Karpas-422 (cell line): ENCODE results near the gene PIGQ. TPM values are rescaled to one million over a fixed set of nuclear protein-coding genes. Genes with fewer than 3 reads are reported as not detected.

ENCODE experiments used
- DNase-seq: peaks from one replicate; pipeline ENCODE4 v3.0.0-alpha.2; 2015
- H2AFZ ChIP-seq: fragments of 200-600 bp; sonication (generic); 2 replicates; pipeline ENCODE4 v1.6.1; 2014; ENCODE audit warnings: antibody characterized with exemption, low read length, mixed read lengths
- H3K27ac ChIP-seq: fragments of 200-600 bp; sonication (generic); 2 replicates; pipeline ENCODE4 v1.5.1; 2014; ENCODE audit warnings: mild to moderate bottlenecking, low read length, moderate library complexity
- H3K27me3 ChIP-seq: fragments of 200-600 bp; sonication (generic); 2 replicates; pipeline ENCODE4 v1.6.1; 2014; ENCODE audit warnings: low read length, mixed read lengths
- H3K36me3 ChIP-seq: fragments of 200-600 bp; sonication (generic); 2 replicates; pipeline ENCODE4 v1.6.1; 2014; ENCODE audit warnings: low read length, mixed read lengths; ENCODE audit not compliant: insufficient read depth
- H3K4me1 ChIP-seq: fragments of 200-600 bp; sonication (generic); 2 replicates; pipeline ENCODE4 v1.6.1; 2014; ENCODE audit warnings: mild to moderate bottlenecking, low read length, mixed read lengths
- H3K4me2 ChIP-seq: fragments of 200-600 bp; sonication (generic); 2 replicates; pipeline ENCODE4 v1.6.1; 2014; ENCODE audit warnings: low read length, low read depth, mild to moderate bottlenecking; ENCODE audit not compliant: poor library complexity, severe bottlenecking
- H3K4me3 ChIP-seq: fragments of 200-600 bp; sonication (generic); 2 replicates; pipeline ENCODE4 v1.5.1; 2014; ENCODE audit warnings: mild to moderate bottlenecking, antibody characterized with exemption, low read length, mixed read lengths
- H3K79me2 ChIP-seq: fragments of 200-600 bp; sonication (generic); 2 replicates; pipeline ENCODE4 v1.6.1; 2014; ENCODE audit warnings: mild to moderate bottlenecking, low read length, mixed read lengths
- H3K9ac ChIP-seq: fragments of 200-600 bp; sonication (generic); 2 replicates; pipeline ENCODE4 v1.6.0; 2014; ENCODE audit warnings: low read length
- H3K9me2 ChIP-seq: fragments of 200-600 bp; sonication (generic), shearing (Covaris generic); replicated peaks from 2 replicates; pipeline ENCODE4 v1.6.0; 2014; ENCODE audit warnings: mild to moderate bottlenecking, low read length, moderate library complexity; ENCODE audit not compliant: insufficient read depth
- H3K9me3 ChIP-seq: fragments of 300-700, 200-600 bp; sonication (generic); 2 replicates; pipeline ENCODE4 v1.6.1; 2014; ENCODE audit warnings: low read length, mixed read lengths
- H4K20me1 ChIP-seq: fragments of 200-600 bp; sonication (generic); 2 replicates; pipeline ENCODE4 v1.6.1; 2014; ENCODE audit warnings: mild to moderate bottlenecking, antibody characterized with exemption, low read length, low read depth; ENCODE audit not compliant: insufficient read depth
- total RNA-seq: library from RNA; depleted of rRNA; stranded (reverse); fragments of >200 nt; shearing (Covaris generic); gene quantifications from 2 replicates; pipeline ENCODE4 v1.2.3, GENCODE V29; 2014; ENCODE audit warnings: low replicate concordance

PIGQ gene
- total RNA-seq, 1 experiment from 2014 or later, result 35.7 TPM

DNA sequence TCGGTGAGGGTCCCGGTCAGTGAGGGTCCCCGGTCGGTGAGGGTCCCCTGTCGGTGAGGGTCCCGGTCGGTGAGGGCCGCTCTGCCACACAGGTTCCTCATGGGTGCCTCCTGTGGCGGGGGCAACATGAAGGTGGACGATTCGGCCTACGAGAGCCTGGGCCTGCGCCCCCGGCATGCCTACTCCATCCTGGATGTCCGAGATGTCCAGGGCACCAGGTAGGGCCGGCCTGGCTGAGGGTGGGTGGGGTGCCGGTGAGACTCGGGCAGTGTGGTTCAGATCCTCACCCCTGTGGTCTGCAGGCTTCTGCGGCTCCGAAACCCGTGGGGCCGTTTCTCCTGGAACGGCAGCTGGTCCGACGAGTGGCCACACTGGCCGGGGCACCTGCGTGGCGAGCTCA, 18.6 kb upstream of the PIGQ start:
- Histone ChIP-seq H2AFZ (no peak overlapping the region), H3K79me2 (no peaks in the 10 kb centered on the region), H3K9me2 (no peaks in the 10 kb centered on the region), H3K27me3 (no peaks in the 10 kb centered on the region), H3K4me2 (no peak overlapping the region), H4K20me1 (0 out of 2 replicates have a peak, but pooled peaks cover 6% of the 10 kb centered on the region), H3K4me3 (no peak overlapping the region), H3K27ac (no peak overlapping the region), H3K9ac (no peak overlapping the region), H3K4me1 (no peaks in the 10 kb centered on the region), H3K9me3 (no peaks in the 10 kb centered on the region), H3K36me3 (no peaks in the 10 kb centered on the region)
- no peak for DNase-seq

DNA sequence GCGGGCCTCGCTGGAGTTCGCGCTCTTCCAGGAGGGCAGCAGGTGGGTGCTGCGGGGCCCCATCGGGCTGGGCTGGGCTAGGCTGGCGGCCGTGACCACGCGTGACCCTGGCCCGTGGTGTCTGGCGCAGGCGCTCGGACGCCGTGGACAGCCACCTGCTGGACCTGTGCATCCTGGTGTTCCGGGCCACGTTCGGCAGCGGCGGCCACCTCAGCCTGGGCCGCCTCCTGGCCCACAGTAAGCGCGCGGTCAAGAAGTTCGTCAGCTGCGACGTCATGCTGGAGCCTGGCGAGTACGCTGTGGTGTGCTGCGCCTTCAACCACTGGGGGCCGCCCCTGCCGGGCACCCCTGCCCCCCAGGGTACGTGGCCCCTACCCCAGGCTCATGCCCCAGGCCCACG, 17.6 kb upstream of the PIGQ start:
- Histone ChIP-seq H3K9me2 (no peaks in the 10 kb centered on the region), H4K20me1 (0 out of 2 replicates have a peak, but pooled peaks cover 6% of the 10 kb centered on the region), H3K9ac (no peak overlapping the region), H3K36me3 (no peaks in the 10 kb centered on the region), H2AFZ (no peak overlapping the region), H3K27me3 (no peaks in the 10 kb centered on the region), H3K4me2 (no peak overlapping the region), H3K9me3 (no peaks in the 10 kb centered on the region), H3K4me3 (no peak overlapping the region), H3K4me1 (peaks cover 8% of the 10 kb centered on the region), H3K27ac (no peak overlapping the region), H3K79me2 (no peaks in the 10 kb centered on the region)
- no peak for DNase-seq

DNA sequence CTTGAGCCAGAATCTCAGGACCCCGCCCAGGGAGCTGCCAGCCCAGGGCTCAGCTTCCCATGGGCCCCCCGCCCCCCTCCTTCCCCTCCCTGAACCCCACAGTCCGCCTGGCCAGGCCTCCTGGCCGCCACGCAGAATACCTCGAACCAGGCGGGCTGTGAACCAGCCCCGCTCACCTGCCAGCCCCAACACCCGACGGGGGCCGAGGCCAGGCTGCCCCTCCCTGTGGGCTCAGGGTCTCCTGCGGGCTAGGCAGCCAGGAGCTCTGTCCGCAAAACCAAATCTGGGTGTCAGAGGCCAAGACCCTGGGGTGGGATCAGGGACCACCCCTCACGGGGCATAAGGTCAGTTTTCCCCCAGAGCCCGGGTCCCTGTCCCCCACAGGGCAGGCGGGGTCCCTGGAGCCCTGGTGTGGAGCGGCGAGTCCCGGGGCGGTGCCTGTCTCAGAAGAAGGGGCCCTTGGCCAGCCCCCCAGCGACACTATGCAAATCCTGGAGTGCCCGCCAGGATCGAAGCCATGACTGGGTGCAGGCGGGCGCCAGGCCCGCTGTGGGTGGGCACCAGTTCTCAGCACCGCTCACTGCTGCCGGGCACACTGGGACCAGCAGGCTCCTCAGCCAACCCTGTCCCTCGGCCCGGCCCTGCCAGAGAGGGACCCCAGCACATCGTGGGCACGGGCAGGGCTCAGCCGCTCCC, 16.0 kb upstream of the PIGQ start:
- Histone ChIP-seq H4K20me1 (0 out of 2 replicates have a peak, but pooled peaks cover 6% of the 10 kb centered on the region), H3K27ac (no peak overlapping the region), H3K4me2 (no peak overlapping the region), H2AFZ (no peak overlapping the region), H3K27me3 (no peaks in the 10 kb centered on the region), H3K79me2 (no peaks in the 10 kb centered on the region), H3K9ac (no peak overlapping the region), H3K4me3 (no peak overlapping the region), H3K9me2 (no peaks in the 10 kb centered on the region), H3K4me1 (peaks cover 23% of the 10 kb centered on the region), H3K9me3 (no peaks in the 10 kb centered on the region), H3K36me3 (no peaks in the 10 kb centered on the region)
- DNase-seq, result peak; percentile 44

DNA sequence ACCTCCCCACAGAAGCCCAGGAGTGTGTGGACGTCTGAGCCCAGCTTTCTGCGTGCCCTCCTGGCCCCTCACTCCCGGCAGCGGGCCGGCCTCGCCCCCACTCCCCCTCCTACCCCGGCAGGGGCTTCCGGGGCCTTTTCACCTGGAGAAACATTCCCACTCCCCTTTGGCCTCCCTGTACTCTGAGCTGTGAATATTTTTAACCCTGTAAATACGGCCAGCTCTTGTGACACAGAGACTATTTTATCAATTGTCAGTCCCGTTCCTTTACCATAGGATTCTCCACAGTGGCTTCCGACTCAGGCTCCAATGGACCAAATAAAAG, 15.5 kb upstream of the PIGQ start:
- no peaks in the 10 kb centered on the region for H3K79me2 ChIP-seq
- no peak overlapping the region for H3K4me2 ChIP-seq
- no peaks in the 10 kb centered on the region for H3K27me3 ChIP-seq
- H4K20me1 ChIP-seq, result 0 out of 2 replicates have a peak, but pooled peaks cover 8% of the 10 kb centered on the region
- no peak overlapping the region for H3K9ac ChIP-seq
- H3K36me3 ChIP-seq, result no peaks in the 10 kb centered on the region
- no peak overlapping the region for H3K4me3 ChIP-seq
- no peaks in the 10 kb centered on the region for H3K9me2 ChIP-seq
- DNase-seq, result no peak
- no peaks in the 10 kb centered on the region for H3K9me3 ChIP-seq
- H2AFZ ChIP-seq, result no peak overlapping the region
- peaks cover 28% of the 10 kb centered on the region for H3K4me1 ChIP-seq
- H3K27ac ChIP-seq, result no peak overlapping the region

GRCh38 chr16:554640-555365, 15.0 kb upstream of the PIGQ start:
- Histone ChIP-seq H3K4me1 (peaks cover 29% of the 10 kb centered on the region), H3K9ac (no peak overlapping the region), H3K79me2 (no peaks in the 10 kb centered on the region), H3K9me2 (no peaks in the 10 kb centered on the region), H3K9me3 (no peaks in the 10 kb centered on the region), H4K20me1 (0 out of 2 replicates have a peak, but pooled peaks cover 10% of the 10 kb centered on the region), H3K27ac (no peak overlapping the region), H3K4me2 (no peak overlapping the region), H3K4me3 (no peak overlapping the region), H3K27me3 (no peaks in the 10 kb centered on the region), H2AFZ (no peak overlapping the region), H3K36me3 (no peaks in the 10 kb centered on the region)
- DNase-seq, result no peak

GRCh38 chr16:555528-556473, 14.0 kb upstream of the PIGQ start:
- Histone ChIP-seq H3K36me3 (no peaks in the 10 kb centered on the region), H3K9ac (no peak overlapping the region), H3K4me1 (peaks cover 29% of the 10 kb centered on the region), H3K27ac (no peak overlapping the region), H3K4me3 (no peak overlapping the region), H3K79me2 (no peaks in the 10 kb centered on the region), H2AFZ (no peak overlapping the region), H3K9me2 (no peaks in the 10 kb centered on the region), H3K9me3 (no peaks in the 10 kb centered on the region), H3K4me2 (no peak overlapping the region), H3K27me3 (no peaks in the 10 kb centered on the region), H4K20me1 (0 out of 2 replicates have a peak, but pooled peaks cover 10% of the 10 kb centered on the region)
- DNase-seq, result no peak

GRCh38 chr16:556474-557173, 13.1 kb upstream of the PIGQ start:
- Histone ChIP-seq H3K4me2 (peak overlapping the region; percentile 63), H3K4me1 (peaks cover 29% of the 10 kb centered on the region), H3K79me2 (no peaks in the 10 kb centered on the region), H3K9me2 (no peaks in the 10 kb centered on the region), H3K27ac (peak overlapping the region; percentile 71; the same call in 1 of the 2 replicates), H2AFZ (no peak overlapping the region), H3K9me3 (no peaks in the 10 kb centered on the region), H3K36me3 (no peaks in the 10 kb centered on the region), H3K27me3 (no peaks in the 10 kb centered on the region), H3K4me3 (no peak overlapping the region), H4K20me1 (0 out of 2 replicates have a peak, but pooled peaks cover 10% of the 10 kb centered on the region), H3K9ac (no peak overlapping the region)
- DNase-seq, result no peak
